ENCODE data around the gene ZDHHC6.
"Not testable (repeated sequence)": the region's sequence is repeated elsewhere in the genome, so short reads cannot be mapped to it uniquely, and the experiment has no call there.

Gene ZDHHC6

DNA sequence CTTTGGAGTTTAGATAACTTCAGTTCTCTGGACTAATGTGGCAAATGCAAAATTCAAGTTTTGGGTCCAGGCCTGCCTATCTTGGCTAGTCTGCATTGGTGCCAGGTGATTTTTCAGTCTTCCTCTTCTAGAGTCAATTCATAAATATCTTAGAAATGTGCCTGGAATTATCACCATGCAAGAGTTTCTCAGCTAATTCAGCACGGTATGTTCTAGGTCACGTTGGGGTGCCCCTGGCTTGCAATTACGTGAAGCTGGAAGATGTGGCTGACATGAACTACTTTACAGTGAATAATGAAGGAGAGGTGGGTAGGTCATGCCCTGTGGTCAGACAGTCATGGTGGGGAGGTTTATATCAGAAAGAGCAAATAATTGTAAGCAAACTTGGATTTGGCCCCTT, 25.0 kb downstream of the ZDHHC6 start:
- no peaks in the 10 kb centered on the region for H3K4me1 Mint-ChIP-seq
- H3K4me3 Mint-ChIP-seq: no peak overlapping the region
- H3K27me3 Mint-ChIP-seq: no peaks in the 10 kb centered on the region
- ATAC-seq: no peak
- no peak overlapping the region for H3K27ac Mint-ChIP-seq
- peaks cover 49% of the 10 kb centered on the region for H3K36me3 Mint-ChIP-seq
- H3K9me3 Mint-ChIP-seq: no peaks in the 10 kb centered on the region

DNA sequence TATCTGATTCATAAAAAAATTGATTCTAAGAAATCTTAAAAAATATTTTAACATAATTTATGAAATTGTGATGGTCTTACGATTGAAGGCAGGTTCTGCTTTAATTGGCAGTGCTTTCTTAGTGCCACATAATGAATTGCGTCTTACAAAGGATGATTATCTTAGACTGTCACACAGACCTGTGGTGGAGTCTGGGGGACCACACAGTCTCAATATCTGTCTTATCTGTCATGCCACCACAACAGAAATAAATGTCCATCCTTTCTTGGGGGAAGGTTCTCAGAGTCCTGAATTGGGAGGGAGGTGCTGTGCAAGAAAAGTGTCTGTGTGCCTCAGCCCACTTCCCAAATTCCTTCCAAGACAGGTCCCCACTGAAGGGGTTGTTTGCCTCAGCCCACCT, 34.0 kb downstream of the ZDHHC6 start:
- H3K4me3 Mint-ChIP-seq: no peak overlapping the region
- no peaks in the 10 kb centered on the region for H3K4me1 Mint-ChIP-seq
- peaks cover 68% of the 10 kb centered on the region for H3K36me3 Mint-ChIP-seq
- H3K9me3 Mint-ChIP-seq: peaks cover under 1% of the 10 kb centered on the region
- no peaks in the 10 kb centered on the region for H3K27me3 Mint-ChIP-seq
- no peak for ATAC-seq
- peak overlapping the region; percentile 49 for H3K27ac Mint-ChIP-seq

DNA sequence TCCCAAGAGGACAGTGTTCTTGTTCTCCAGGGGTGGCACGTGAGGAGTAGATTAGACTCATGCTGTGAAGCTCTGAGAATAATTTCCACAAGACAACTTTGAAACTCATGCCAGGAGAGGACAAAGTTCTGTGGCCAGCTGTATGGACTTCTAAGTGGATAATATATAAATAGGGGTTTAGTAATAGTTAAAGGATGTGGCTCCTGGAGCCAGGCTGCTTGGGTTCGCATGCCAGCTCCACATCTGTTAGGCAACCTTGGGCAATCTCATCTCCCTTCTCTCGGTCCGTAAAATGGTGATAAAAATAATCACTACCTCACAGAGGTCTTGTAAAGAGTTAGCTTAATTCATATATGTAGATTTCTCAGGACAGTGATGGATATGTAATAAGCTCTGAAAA, 37.0 kb downstream of the ZDHHC6 start:
- Mint-ChIP-seq H3K27ac (no peak overlapping the region), H3K36me3 (peaks cover 73% of the 10 kb centered on the region)
- ATAC-seq: no peak

DNA sequence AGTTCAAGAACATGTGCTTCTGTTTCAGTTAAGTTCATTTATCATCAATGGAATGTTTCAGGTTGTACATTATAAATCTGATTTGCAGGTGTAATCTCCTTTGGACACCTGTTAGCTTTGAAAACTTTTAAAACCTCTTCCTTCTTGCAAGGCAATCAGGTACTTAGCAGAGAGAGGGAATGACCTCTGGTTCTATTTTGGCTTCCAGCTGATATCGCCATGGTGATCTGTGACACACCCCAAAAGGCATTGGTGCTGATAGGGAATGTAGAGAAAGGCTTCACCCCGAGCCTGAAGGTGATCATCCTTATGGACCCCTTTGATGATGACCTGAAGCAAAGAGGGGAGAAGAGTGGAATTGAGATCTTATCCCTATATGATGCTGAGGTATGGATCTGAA, 37.4 kb downstream of the ZDHHC6 start:
- Mint-ChIP-seq H3K4me3 (no peak overlapping the region), H3K27me3 (no peaks in the 10 kb centered on the region), H3K27ac (no peak overlapping the region), H3K36me3 (peaks cover 75% of the 10 kb centered on the region), H3K4me1 (peaks cover 15% of the 10 kb centered on the region), H3K9me3 (peaks cover 10% of the 10 kb centered on the region)
- no peak for ATAC-seq

More for the DNA sequence above, 37.0 kb downstream of the ZDHHC6 start:
- Mint-ChIP-seq H3K27me3 (no peaks in the 10 kb centered on the region), H3K9me3 (peaks cover 10% of the 10 kb centered on the region), H3K4me1 (peaks cover 15% of the 10 kb centered on the region), H3K4me3 (no peak overlapping the region)

DNA sequence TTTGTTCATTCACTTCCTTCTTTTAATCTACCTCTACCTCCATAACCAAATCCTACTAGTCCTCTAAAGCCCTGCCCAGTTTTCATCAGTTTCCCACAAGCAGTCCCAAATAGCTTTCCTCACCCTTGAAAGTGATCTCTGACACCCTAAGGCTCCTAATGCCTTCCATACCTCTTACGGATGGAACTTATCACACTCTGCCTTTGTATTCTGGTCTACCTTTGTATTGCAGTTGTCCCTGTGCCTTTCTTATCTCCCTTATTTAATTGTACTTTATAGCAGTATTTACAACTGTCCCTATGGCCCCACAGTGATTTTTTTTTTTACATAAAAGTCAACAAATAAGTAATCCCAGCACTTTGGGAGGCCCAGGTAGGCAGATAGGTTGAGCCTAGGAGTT, 39.0 kb downstream of the ZDHHC6 start:
- ATAC-seq: no peak
- Mint-ChIP-seq H3K4me1 (peaks cover 15% of the 10 kb centered on the region), H3K9me3 (peaks cover 10% of the 10 kb centered on the region), H3K4me3 (no peak overlapping the region), H3K27ac (no peak overlapping the region), H3K27me3 (no peaks in the 10 kb centered on the region), H3K36me3 (peaks cover 82% of the 10 kb centered on the region)

DNA sequence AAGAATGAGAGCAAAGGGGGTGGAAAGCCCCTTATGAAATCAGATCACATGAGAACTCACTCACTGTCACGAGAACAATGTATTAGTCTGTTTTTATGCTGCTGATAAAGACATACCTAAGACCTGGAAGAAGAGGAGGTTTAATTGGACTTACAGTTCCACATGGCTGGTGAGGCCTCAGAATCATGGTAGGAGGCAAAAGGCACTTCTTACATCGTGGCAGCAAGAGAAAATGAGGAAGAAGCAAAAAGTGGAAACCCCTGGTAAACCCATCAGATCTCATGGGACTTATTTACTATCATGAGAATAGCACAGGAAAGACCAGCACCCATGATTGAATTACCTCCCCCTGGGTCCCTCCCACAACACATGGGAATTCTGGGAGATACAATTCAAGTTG, 39.9 kb downstream of the ZDHHC6 start:
- Mint-ChIP-seq H3K9me3 (peaks cover 10% of the 10 kb centered on the region), H3K36me3 (peaks cover 85% of the 10 kb centered on the region), H3K27ac (peak overlapping the region; percentile 57), H3K4me1 (peaks cover 15% of the 10 kb centered on the region)
- not testable (repeated sequence) for ATAC-seq, H3K4me3 Mint-ChIP-seq, H3K27me3 Mint-ChIP-seq

DNA sequence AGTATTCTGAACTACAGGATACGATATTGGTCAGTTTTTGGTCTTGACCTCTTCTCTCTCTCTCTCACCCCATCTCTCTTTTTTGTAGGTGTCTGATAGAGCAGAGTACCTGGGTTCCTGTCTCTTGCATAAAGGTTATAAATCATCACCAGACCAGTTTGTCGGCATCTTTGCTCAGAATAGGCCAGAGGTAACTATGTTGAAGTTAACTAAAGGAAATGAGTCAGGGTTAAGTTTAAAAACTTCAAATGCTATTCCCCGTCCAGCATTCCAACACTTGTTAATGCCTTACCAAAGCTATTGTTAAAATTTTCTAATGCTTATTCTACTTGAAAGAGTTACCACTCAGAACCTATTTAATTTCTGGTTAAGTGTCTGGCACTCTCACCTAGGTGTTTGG, 42.1 kb downstream of the ZDHHC6 start:
- Mint-ChIP-seq H3K4me1 (peaks cover 15% of the 10 kb centered on the region), H3K36me3 (peaks cover 80% of the 10 kb centered on the region), H3K9me3 (peaks cover 10% of the 10 kb centered on the region), H3K27me3 (no peaks in the 10 kb centered on the region), H3K4me3 (no peak overlapping the region), H3K27ac (no peak overlapping the region)
- no peak for ATAC-seq

DNA sequence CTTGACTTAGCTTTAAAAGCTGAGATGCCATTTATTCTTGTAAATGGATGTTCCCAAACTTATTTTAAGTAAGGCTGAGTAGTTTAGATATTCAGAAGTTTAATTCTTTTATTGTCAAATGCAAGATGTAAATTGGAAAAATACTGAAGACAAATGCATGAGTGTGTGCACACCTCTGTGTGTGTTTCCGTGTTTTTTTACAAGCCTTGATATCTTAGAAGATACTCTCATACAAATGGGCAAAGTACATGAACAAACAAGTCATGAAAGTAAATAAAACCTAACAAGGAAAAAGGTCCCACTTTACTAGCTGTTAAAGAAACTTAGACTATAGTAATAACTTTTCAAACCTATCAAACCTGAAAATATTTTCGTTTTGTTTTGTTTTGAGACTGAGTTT, 43.8 kb downstream of the ZDHHC6 start:
- peaks cover 10% of the 10 kb centered on the region for H3K9me3 Mint-ChIP-seq
- no peaks in the 10 kb centered on the region for H3K27me3 Mint-ChIP-seq
- ATAC-seq: no peak
- H3K27ac Mint-ChIP-seq: no peak overlapping the region
- H3K36me3 Mint-ChIP-seq: peaks cover 67% of the 10 kb centered on the region
- no peak overlapping the region for H3K4me3 Mint-ChIP-seq
- peaks cover 15% of the 10 kb centered on the region for H3K4me1 Mint-ChIP-seq

DNA sequence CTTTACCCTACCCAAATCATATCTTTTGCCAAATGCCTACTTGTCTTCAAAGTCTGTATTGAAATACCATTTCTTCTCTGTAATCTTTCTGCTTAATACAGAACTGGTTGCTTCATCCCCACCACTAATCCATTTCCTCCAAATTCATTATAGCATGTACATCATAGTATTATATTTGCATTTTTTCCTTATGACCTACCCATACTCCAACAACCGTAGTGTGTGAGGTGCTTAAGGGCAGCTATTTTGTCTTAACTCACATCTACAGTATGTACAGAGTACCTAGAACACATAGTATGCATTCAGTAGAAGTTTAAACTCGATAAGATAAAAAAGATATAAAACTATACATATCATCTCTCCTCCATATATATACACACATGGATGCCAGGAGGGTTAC, 49.1 kb downstream of the ZDHHC6 start:
- Mint-ChIP-seq H3K4me1 (no peaks in the 10 kb centered on the region), H3K9me3 (no peaks in the 10 kb centered on the region), H3K27me3 (no peaks in the 10 kb centered on the region), H3K36me3 (peaks cover 17% of the 10 kb centered on the region), H3K27ac (no peak overlapping the region), H3K4me3 (no peak overlapping the region)
- no peak for ATAC-seq

DNA sequence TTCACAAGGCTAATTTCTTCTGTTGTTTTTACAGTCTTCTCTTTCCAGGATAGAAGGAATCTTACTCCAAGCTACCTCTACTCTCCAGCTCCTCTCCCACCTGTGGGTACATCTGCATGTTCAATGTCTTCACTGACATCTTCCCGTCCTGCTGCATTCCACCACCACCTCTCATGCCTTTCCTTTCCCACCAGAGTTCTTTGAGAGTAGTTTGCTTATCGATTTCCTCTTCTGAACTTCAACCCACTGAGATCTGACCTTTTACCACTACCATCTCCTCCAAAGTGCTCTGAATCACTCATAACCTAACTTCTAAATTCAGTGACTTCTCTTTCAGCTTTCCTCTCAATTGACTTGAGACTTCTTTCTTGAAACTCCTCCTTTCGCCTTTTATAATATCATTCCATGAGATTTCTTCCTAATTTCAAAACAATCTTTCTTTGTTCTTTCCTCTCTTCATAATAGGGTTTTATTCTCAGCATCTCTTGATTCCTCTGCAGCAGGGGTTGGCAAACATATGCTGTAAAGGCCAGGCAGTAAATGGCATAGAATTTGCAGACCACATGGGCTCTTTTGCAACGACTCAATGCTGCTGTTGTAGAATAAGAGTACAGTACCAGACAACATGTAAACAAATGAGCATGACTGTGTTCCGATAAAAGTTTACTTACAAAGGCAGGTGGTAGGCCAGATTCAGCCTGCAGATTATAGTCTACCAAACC, 50.7 kb downstream of the ZDHHC6 start:
- ATAC-seq: no peak
- no peaks in the 10 kb centered on the region for H3K9me3 Mint-ChIP-seq

DNA sequence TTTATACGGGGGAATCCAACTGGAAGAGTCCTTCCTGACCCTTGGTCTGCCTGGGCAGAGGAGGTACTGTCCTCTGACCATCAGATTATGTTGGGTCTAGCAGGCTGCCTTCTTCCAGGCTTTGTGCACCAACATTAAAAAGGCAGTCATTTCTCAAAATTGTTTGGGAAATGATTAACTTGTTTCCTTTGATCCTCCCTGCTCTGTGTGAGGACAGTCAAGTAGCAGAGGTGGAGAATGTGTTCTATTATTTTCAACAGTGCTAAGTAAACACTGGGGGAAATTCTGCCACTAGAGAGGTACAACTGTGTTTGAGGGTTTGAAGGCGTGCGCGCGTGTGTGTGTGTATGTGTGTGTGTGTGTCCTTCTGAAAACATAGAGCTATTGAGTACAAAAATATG, 52.2 kb downstream of the ZDHHC6 start:
- H3K36me3 Mint-ChIP-seq: peaks cover 3% of the 10 kb centered on the region
- no peaks in the 10 kb centered on the region for H3K9me3 Mint-ChIP-seq
- peaks cover 10% of the 10 kb centered on the region for H3K4me1 Mint-ChIP-seq
- no peak overlapping the region for H3K4me3 Mint-ChIP-seq
- no peaks in the 10 kb centered on the region for H3K27me3 Mint-ChIP-seq
- ATAC-seq: no peak
- H3K27ac Mint-ChIP-seq: no peak overlapping the region

More for the DNA sequence above, 50.7 kb downstream of the ZDHHC6 start:
- H3K27me3 Mint-ChIP-seq: no peaks in the 10 kb centered on the region
- H3K36me3 Mint-ChIP-seq: peaks cover 7% of the 10 kb centered on the region
- no peak overlapping the region for H3K4me3 Mint-ChIP-seq
- no peaks in the 10 kb centered on the region for H3K4me1 Mint-ChIP-seq
- no peak overlapping the region for H3K27ac Mint-ChIP-seq

DNA sequence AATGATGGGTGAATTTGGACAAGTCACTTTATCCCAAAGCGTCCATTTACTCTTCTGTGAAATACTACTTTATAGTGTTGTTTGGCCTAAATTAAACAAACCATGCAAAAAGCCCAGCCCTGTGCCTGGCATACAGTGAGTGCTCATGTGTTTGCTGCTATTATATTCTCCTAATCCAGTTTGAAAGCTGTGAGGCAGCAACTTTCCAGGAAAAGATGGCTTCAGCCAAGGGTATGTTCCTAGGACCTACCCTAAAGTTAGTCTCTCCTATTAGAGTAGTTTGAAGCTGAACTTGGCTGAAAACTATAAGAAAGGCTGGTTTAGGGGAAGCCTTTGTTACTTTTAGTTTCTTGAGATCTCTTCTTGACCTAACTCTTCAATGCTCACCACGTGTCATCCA, 52.9 kb downstream of the ZDHHC6 start:
- Mint-ChIP-seq H3K4me1 (peaks cover 16% of the 10 kb centered on the region), H3K9me3 (no peaks in the 10 kb centered on the region), H3K27me3 (no peaks in the 10 kb centered on the region), H3K27ac (no peak overlapping the region), H3K4me3 (no peak overlapping the region), H3K36me3 (no peaks in the 10 kb centered on the region)
- ATAC-seq: no peak

DNA sequence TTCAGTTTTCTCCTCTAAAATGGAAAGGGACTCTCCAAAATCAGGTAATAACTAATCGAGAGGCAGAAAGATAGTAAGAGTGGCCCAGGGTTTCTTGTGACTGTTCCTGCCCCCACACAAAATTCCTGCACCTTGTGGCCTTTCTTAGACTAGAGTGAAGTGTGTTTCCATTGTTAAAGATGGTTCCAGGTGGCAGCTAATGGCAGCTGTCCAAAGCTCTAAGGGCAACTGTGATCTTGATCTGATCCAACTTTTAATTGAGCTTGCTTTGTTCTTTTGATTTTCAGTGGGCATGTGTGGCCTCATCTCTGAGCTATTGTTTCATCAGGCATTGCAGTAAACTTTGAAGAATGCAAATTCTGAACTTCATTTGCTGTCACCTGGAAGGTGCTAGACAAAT, 53.4 kb downstream of the ZDHHC6 start:
- Mint-ChIP-seq H3K4me1 (peaks cover 21% of the 10 kb centered on the region), H3K36me3 (no peaks in the 10 kb centered on the region), H3K9me3 (no peaks in the 10 kb centered on the region), H3K27me3 (no peaks in the 10 kb centered on the region), H3K4me3 (no peak overlapping the region), H3K27ac (no peak overlapping the region)
- no peak for ATAC-seq

DNA sequence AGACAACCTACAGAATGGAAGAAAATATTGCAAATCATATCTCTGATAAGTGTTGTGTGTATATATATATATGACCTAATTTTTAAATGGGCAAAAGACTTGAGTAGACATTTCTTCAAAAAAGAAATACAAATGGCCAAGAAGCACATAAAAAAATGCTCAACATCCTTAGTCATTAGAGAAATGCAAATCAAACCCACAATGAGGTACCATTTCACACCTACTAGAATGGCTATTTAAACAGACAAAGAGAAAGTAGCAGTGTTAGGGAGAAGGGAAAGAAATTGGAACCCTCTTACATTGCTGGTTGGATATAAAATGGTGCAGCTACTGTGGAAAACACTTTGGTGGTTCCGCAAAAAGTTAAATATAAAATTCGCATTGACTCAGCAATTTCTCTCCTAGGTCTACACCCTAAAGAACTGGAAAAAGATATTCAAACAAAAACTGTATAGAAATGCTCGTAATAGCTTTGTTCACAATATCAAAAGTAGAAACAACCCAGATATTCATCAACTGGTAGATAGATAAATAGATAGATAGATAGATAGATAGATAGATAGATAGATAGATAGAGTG, 56.5 kb downstream of the ZDHHC6 start:
- no peak for ATAC-seq
- Mint-ChIP-seq H3K27me3 (no peaks in the 10 kb centered on the region), H3K9me3 (no peaks in the 10 kb centered on the region), H3K4me1 (peaks cover 48% of the 10 kb centered on the region), H3K27ac (peak overlapping the region; percentile 62), H3K4me3 (no peak overlapping the region), H3K36me3 (no peaks in the 10 kb centered on the region)

DNA sequence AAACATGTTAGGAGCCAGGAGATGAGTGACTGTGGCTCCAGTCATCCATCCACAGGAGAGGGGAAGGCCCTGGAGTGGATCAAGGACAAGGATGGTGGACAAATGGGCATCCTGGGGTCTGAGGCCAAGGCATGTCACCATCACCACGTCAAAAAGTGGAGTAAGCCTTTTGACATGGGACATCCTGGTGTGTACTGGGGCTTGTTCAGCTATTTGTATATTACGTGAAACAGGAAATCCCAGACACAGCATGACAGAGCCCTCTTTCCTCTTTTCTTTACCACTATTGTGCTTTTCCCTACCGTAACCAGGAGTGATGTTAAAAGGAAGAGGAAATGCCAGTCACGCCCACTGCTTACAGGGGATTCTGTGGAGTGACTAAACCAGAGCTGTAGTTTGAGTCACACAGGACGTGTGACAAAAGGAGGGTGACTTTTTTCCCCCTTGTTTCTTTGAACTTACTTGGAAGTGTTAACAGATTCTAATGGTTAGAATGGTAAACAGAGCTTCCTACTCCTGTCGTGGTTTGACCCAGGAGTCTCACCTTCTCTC, 57.4 kb downstream of the ZDHHC6 start:
- Mint-ChIP-seq H3K4me3 (peak overlapping the region; percentile 6), H3K36me3 (peaks cover 7% of the 10 kb centered on the region), H3K9me3 (no peaks in the 10 kb centered on the region), H3K27me3 (no peaks in the 10 kb centered on the region), H3K4me1 (peaks cover 57% of the 10 kb centered on the region), H3K27ac (peak overlapping the region; percentile 62)
- ATAC-seq: peak; percentile 93

DNA sequence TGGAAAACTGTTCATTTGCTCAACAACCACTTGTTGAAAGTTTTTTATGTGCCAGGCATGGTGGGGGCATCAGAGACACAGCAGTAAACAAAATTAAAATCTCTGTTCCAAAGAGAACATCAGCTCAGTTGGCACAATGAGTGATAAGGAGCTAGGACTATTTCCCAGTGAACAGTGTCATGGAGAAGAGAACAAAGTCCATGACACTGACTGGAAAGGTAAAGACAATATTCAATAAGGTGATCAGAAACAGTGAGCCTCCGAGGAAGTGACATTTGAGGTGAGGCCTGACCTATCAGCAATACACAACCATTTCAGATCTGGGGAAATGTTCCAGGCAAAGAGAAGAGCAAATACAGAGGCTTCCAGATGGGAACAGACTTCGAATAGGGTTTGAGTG, 58.2 kb downstream of the ZDHHC6 start:
- no peak overlapping the region for H3K4me3 Mint-ChIP-seq
- peaks cover 62% of the 10 kb centered on the region for H3K4me1 Mint-ChIP-seq
- H3K27ac Mint-ChIP-seq: peak overlapping the region; percentile 62

More for the DNA sequence above, 58.2 kb downstream of the ZDHHC6 start:
- no peak for ATAC-seq
- Mint-ChIP-seq H3K27me3 (no peaks in the 10 kb centered on the region), H3K36me3 (peaks cover 12% of the 10 kb centered on the region), H3K9me3 (no peaks in the 10 kb centered on the region)

Data from stimulated activated memory B cell treated with anti-CD40 and anti-IgM and Interleukin-4, amounts not matched to agents 10 μg/mL and 1 μg/mL and 100 μg/mL, for 72 hours (primary cell).